Neural progenitor cell (in vitro differentiated cells): ENCODE data around the gene PSMB9. TPM values are rescaled to one million over a fixed set of nuclear protein-coding genes. Genes with fewer than 3 reads are reported as not detected.

Experiments
- DNase-seq: peaks from one replicate; pipeline ENCODE4 v3.0.0-alpha.2; 2016; ENCODE audit warnings: low spot score
- H2AFZ ChIP-seq: fragments of 200-600 bp; sonication (generic); replicated peaks from 2 replicates; pipeline ENCODE4 v1.6.1; 2016; ENCODE audit warnings: antibody characterized with exemption
- H3F3A ChIP-seq: fragments of 200-600 bp; sonication (generic); 2 replicates; pipeline ENCODE4 v1.6.1; 2016; ENCODE audit warnings: antibody characterized with exemption, low read depth
- H3K27ac ChIP-seq: fragments of 200-600 bp; sonication (generic); 2 replicates; pipeline ENCODE4 v1.5.1; 2016; ENCODE audit warnings: mild to moderate bottlenecking
- H3K27me3 ChIP-seq: fragments of 200-600 bp; sonication (generic); 2 replicates; pipeline ENCODE4 v1.6.1; 2016; ENCODE audit warnings: mild to moderate bottlenecking, moderate library complexity
- H3K36me3 ChIP-seq: fragments of 200-600 bp; sonication (generic); 2 replicates; pipeline ENCODE4 v1.5.1; 2016
- H3K4me1 ChIP-seq: fragments of 200-600 bp; sonication (generic); 2 replicates; pipeline ENCODE4 v1.6.1; 2016; ENCODE audit warnings: mixed run types
- H3K4me2 ChIP-seq: fragments of 200-600 bp; sonication (generic); 2 replicates; pipeline ENCODE4 v1.6.1; 2016
- H3K4me3 ChIP-seq: fragments of 200-600 bp; sonication (generic); 2 replicates; pipeline ENCODE4 v1.5.1; 2016
- H3K79me2 ChIP-seq: fragments of 200-600 bp; sonication (generic); 2 replicates; pipeline ENCODE4 v1.6.1; 2016; ENCODE audit warnings: low read depth
- H3K9ac ChIP-seq: fragments of 200-600 bp; sonication (generic); 2 replicates; pipeline ENCODE4 v1.6.1; 2016
- H3K9me3 ChIP-seq: fragments of 200-600 bp; sonication (generic); 2 replicates; pipeline ENCODE4 v1.5.1; 2016; ENCODE audit warnings: low read depth
- H4K20me1 ChIP-seq: fragments of 200-600 bp; sonication (generic); 2 replicates; pipeline ENCODE4 v1.6.1; 2016; ENCODE audit warnings: low read depth
- H3K27ac Mint-ChIP-seq: 3 replicates; pipeline ENCODE4 v1.8.0; 2021; ENCODE audit warnings: mixed read lengths
- H3K27me3 Mint-ChIP-seq: 2 replicates; pipeline ENCODE4 v1.8.0; 2022; ENCODE audit warnings: low read depth, mild to moderate bottlenecking, inconsistent platforms, moderate library complexity, mixed read lengths; ENCODE audit not compliant: insufficient read depth
- H3K36me3 Mint-ChIP-seq: 3 replicates; pipeline ENCODE4 v1.8.0; 2021; ENCODE audit warnings: mixed read lengths
- H3K4me1 Mint-ChIP-seq: 3 replicates; pipeline ENCODE4 v1.8.0; 2021; ENCODE audit warnings: mixed read lengths
- H3K4me3 Mint-ChIP-seq: 3 replicates; pipeline ENCODE4 v1.8.0; 2021; ENCODE audit warnings: mild to moderate bottlenecking, moderate library complexity, mixed read lengths
- H3K9me3 Mint-ChIP-seq: 3 replicates; pipeline ENCODE4 v1.8.0; 2020; ENCODE audit warnings: mixed read lengths
- EZH2 ChIP-seq: fragments of 200-600 bp; sonication (generic); IDR thresholded peaks from 2 replicates; pipeline ENCODE4 v1.6.1; 2017; ENCODE audit warnings: antibody characterized with exemption, mild to moderate bottlenecking, moderate library complexity
- EZH2phosphoT487 ChIP-seq: fragments of 200-600 bp; sonication (generic); IDR thresholded peaks from 2 replicates; pipeline ENCODE4 v1.6.1; 2017; ENCODE audit warnings: antibody characterized with exemption
- total RNA-seq: library from RNA; depleted of rRNA; stranded (reverse); fragments of >200 nt; gene quantifications from 2 replicates; pipeline ENCODE4 v1.2.3, GENCODE V29; 2015; ENCODE audit warnings: low replicate concordance
- TF ChIP-seq, protein P1 (sequence below): fragments of 200-600 bp; sonication (generic); IDR thresholded peaks from 2 replicates; pipeline ENCODE4 v1.5.1; 2017; ENCODE audit warnings: antibody characterized with exemption, mild to moderate bottlenecking

PSMB9 gene
- total RNA-seq, 1 donor from 2014 or later: not detected

DNA sequence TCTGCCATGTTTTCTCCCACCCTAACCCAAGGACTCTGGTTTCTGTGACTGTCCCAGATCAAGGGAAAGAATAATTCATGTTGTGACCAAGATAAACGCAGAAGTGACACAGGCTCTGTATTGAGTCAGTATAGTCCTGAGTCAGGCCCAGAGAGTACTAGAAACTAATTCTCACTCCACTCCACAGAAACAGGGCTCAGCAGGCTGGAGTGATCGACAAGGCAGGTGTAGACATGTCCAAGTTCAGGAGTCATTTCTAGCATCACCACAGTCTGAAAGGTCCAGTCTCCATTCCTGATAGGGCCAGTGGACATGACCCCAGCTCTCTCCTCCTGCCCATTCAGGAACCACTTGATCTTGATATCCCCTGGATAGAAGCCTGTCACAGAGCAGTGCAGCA is 39.8 kb upstream of the PSMB9 start:
- no peaks in the 10 kb centered on the region for H3K79me2 ChIP-seq
- no peaks in the 10 kb centered on the region for H3K36me3 ChIP-seq
- no peaks in the 10 kb centered on the region for H3F3A ChIP-seq
- Mint-ChIP-seq H3K4me1 (no peaks in the 10 kb centered on the region), H3K36me3 (no peaks in the 10 kb centered on the region), H3K4me3 (no peak overlapping the region), H3K9me3 (no peaks in the 10 kb centered on the region), H3K27me3 (peaks cover 5% of the 10 kb centered on the region), H3K27ac (no peak overlapping the region)
- TF ChIP-seq EZH2phosphoT487: no peak
- TF ChIP-seq EZH2: no peak
- TF ChIP-seq, protein P1, sequence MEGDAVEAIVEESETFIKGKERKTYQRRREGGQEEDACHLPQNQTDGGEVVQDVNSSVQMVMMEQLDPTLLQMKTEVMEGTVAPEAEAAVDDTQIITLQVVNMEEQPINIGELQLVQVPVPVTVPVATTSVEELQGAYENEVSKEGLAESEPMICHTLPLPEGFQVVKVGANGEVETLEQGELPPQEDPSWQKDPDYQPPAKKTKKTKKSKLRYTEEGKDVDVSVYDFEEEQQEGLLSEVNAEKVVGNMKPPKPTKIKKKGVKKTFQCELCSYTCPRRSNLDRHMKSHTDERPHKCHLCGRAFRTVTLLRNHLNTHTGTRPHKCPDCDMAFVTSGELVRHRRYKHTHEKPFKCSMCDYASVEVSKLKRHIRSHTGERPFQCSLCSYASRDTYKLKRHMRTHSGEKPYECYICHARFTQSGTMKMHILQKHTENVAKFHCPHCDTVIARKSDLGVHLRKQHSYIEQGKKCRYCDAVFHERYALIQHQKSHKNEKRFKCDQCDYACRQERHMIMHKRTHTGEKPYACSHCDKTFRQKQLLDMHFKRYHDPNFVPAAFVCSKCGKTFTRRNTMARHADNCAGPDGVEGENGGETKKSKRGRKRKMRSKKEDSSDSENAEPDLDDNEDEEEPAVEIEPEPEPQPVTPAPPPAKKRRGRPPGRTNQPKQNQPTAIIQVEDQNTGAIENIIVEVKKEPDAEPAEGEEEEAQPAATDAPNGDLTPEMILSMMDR: no peak
- no peak overlapping the region for H3K27ac ChIP-seq
- DNase-seq: no peak
- no peak overlapping the region for H2AFZ ChIP-seq
- no peaks in the 10 kb centered on the region for H4K20me1 ChIP-seq
- no peak overlapping the region for H3K4me2 ChIP-seq
- no peaks in the 10 kb centered on the region for H3K9me3 ChIP-seq
- H3K9ac ChIP-seq: no peak overlapping the region
- H3K27me3 ChIP-seq: no peaks in the 10 kb centered on the region
- no peak overlapping the region for H3K4me3 ChIP-seq
- no peaks in the 10 kb centered on the region for H3K4me1 ChIP-seq

DNA sequence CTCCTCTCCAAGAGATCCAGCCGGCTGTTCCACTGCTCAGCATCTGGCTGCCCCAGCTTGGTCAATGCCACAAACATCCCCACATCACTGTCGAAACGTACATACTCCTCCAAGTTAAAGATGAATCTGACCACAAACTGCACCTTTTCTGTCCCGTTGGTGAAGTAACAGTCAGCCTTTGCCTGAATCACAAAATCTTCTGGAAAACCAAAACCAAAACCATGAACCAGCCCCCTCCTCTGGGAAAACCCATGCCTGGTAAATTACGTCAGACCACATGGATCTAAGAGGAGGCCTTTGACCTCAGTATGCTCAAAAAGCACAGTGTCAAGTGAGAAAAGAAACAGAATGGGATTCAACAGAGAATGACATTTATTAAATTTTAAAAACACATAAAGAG is 38.9 kb upstream of the PSMB9 start:
- DNase-seq: no peak
- H3K4me1 ChIP-seq: no peaks in the 10 kb centered on the region
- H3K27me3 ChIP-seq: no peaks in the 10 kb centered on the region
- H3K36me3 Mint-ChIP-seq: no peaks in the 10 kb centered on the region
- H3K9me3 ChIP-seq: no peaks in the 10 kb centered on the region
- no peak overlapping the region for H3K4me3 Mint-ChIP-seq
- H2AFZ ChIP-seq: no peak overlapping the region
- H3K27me3 Mint-ChIP-seq: peaks cover 5% of the 10 kb centered on the region
- H3K27ac ChIP-seq: no peak overlapping the region
- H3F3A ChIP-seq: no peaks in the 10 kb centered on the region
- H3K9me3 Mint-ChIP-seq: no peaks in the 10 kb centered on the region
- H4K20me1 ChIP-seq: no peaks in the 10 kb centered on the region
- H3K27ac Mint-ChIP-seq: no peak overlapping the region
- no peak overlapping the region for H3K4me2 ChIP-seq
- H3K9ac ChIP-seq: no peak overlapping the region
- H3K4me3 ChIP-seq: no peak overlapping the region
- no peaks in the 10 kb centered on the region for H3K36me3 ChIP-seq
- H3K4me1 Mint-ChIP-seq: no peaks in the 10 kb centered on the region
- TF ChIP-seq EZH2: no peak
- TF ChIP-seq, protein P1: no peak
- TF ChIP-seq EZH2phosphoT487: no peak
- H3K79me2 ChIP-seq: no peaks in the 10 kb centered on the region

DNA sequence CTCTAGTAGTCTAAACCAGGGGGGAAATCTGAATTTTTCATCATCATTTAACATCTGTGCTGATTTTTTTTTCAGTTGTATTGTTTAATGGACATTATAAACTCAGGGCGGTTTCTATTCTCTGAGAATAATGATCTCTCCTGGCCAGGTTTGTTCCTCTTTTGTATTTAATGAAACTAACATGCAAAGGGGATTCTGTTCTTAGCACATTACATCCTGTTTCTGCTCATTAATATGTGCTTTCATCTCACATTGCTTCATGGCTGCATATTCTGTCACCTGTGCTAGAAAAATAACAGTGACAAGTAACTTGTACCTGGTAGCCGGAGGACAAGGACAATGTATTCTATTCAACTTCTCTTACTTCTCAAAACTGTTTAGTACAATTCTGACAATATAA is 38.0 kb upstream of the PSMB9 start:
- no peaks in the 10 kb centered on the region for H3K36me3 ChIP-seq
- H3K36me3 Mint-ChIP-seq: no peaks in the 10 kb centered on the region
- H3K9me3 ChIP-seq: no peaks in the 10 kb centered on the region
- no peak overlapping the region for H2AFZ ChIP-seq
- H3F3A ChIP-seq: no peaks in the 10 kb centered on the region
- TF ChIP-seq, protein P1: no peak
- TF ChIP-seq EZH2 (no peak), EZH2phosphoT487 (no peak)
- no peak overlapping the region for H3K27ac ChIP-seq
- H3K79me2 ChIP-seq: no peaks in the 10 kb centered on the region
- no peak overlapping the region for H3K27ac Mint-ChIP-seq
- no peaks in the 10 kb centered on the region for H4K20me1 ChIP-seq
- no peak overlapping the region for H3K9ac ChIP-seq
- H3K4me1 Mint-ChIP-seq: no peaks in the 10 kb centered on the region
- H3K27me3 Mint-ChIP-seq: peaks cover 5% of the 10 kb centered on the region
- H3K4me3 Mint-ChIP-seq: no peak overlapping the region
- no peaks in the 10 kb centered on the region for H3K4me1 ChIP-seq
- DNase-seq: no peak
- H3K27me3 ChIP-seq: no peaks in the 10 kb centered on the region
- no peaks in the 10 kb centered on the region for H3K9me3 Mint-ChIP-seq
- H3K4me3 ChIP-seq: no peak overlapping the region
- no peak overlapping the region for H3K4me2 ChIP-seq
